Femur (tissue), 1 donor: Measurements from ENCODE around the gene FEZ2.

ENCODE experiments used
- DNase-seq: peaks from one replicate; pipeline ENCODE4 v3.0.0-alpha.2; 2017

The FEZ2 gene

DNA sequence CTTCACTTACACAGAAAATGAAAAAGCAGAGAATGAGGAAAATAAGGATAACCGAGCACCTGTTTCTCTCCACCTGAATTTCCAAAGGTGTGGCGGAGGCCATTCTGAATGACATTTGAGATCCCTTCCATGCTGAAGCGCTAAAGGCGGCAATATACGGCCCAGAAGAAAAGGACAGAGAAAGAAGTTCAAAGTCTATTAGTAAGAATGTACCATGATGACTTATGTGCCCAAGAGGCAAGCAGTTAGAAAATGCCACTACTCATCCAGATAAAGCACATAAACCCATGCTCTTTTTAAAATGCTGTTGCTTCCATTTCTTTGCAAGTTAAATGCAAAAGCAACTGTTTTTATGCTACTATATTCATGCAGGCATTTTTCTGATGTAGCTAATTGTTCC lies 37.2 kb downstream of the FEZ2 start:
- no peak for DNase-seq

DNA sequence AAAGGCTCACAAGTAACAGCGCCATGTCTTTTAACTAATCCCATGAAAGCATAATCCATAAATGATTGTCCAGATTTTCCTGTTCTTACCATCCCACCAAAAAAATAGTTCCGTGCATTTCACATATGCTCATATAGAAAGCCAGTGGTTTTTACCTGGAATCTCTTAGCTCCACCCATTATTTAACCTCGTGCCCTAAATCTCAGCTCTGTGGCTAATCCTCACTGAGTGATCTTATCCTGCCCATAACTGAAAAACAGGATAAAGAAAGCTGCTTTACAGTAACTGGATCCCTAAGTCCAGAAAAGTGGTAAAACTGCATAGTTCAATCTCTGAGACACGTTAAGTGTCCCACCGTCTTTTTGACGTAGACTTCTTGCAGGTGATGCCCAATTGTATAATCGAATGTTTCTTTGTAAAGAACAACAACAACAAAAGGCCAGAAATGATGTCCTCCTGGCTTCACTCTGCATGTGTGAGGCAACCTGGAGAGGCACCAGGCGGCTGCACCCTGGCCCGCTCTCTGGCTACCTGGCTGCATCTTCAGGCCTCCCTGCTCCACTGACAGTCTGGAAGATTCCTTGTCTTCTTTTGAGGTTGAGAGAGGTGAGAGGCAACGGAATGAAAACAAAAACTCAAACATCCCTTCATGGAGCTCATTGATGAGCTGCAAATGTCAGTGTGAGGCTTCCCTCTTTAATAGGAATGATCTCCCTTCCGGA lies 38.6 kb downstream of the FEZ2 start:
- DNase-seq = no peak

DNA sequence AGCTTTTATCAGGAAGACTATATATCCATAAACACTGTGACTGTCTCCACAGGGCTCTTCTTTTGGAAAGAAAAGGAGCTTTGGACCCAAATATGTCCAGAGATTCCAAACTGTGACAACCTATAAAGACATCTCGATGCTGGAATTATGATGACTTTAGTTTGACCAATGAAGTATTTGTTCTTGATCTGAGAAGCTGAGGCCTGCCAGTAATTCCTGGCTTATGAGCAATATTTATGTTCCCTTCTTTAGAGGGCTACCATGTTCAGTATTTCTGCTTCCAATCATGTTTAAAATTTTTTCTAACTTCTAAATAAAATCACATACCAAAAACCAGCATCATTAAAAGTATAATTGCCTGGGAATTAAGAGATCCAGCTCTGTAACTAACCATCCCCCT lies 41.1 kb downstream of the FEZ2 start:
- no peak for DNase-seq

DNA sequence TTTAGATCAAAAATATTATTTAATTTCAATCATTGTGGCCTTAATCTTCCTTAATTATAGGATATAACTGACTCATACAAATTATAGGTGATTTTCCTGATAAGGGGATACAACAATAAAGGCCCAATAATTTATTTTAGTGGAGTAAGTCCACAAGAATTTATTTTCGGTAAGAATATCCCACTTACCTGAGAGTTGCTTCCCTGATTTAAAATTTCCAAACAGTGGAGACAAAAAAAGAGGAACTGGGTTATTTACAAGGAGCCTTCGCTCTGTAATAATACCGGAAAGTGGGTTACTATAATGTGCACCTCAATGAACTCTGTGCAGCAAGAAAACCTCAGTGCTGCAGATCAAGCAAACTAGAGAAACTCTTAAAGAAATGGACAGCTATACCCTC lies 42.2 kb downstream of the FEZ2 start:
- DNase-seq = no peak

DNA sequence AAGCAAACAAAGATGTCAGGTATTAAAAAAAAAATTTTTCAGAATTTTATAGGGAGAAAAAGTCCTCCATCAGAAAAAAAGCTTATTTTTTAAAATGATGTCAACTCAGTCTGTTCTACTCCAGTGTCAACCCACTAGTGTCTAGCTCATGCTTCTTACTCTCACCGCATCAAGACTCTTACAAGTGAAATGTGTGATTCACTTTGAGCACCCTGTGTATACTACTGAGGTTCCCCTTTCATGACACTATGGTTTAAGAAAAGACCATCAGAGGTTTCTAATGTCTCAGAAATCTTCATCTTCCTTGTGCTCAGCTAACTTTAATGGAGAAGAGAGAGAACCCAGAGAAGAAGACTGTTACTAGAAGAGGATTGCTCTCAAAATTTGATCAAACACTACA lies 43.4 kb downstream of the FEZ2 start:
- no peak for DNase-seq

DNA sequence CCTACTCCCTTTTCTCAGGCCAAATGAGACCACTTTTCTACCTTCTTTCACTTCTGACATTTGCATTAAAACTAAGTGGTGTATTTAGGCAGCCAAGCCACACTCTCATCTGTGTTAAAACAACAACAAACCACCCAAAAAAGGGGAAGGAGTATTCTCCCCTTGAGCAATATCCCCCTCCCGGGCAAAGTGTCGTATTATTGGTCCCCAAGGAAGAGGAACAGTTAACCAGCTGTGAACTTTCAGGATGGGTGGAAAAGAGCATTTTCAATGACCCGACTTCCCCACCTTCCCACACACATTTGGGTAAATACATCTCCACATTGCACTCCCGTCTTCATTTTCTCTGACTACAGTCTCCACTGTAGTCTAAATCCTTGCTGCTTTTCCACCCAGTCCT lies 44.3 kb downstream of the FEZ2 start:
- DNase-seq = no peak

DNA sequence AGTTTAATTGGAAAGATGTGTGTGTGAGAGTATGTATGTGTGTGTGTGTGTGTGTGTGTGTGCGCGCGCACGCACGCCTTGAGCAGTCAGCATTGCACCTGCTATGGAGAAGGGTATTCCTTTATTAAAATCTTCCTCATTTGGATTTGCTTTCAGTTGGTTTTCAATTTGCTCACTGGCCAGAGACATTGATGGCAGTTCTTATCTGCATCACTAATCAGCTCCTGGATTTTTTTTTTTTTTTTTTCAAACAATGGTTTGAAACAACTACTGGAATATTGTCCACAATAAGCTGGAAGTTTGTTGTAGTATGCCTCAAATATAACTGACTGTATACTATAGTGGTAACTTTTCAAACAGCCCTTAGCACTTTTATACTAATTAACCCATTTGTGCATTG lies 48.0 kb downstream of the FEZ2 start:
- no peak for DNase-seq

DNA sequence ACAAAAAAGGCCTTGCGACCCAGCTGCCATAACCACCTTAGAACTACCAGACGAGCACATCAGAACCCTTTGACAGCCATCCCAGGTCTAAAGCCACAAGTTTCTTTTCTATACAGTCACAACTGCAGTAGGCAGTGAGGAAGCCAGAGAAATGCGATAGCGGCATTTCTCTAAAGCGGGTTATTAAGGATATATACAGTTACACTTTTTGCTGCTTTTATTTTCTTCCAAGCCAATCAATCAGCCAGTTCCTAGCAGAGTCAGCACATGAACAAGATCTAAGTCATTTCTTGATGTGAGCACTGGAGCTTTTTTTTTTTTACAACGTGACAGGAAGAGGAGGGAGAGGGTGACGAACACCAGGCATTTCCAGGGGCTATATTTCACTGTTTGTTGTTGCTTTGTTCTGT lies 48.8 kb downstream of the FEZ2 start:
- DNase-seq = no peak

DNA sequence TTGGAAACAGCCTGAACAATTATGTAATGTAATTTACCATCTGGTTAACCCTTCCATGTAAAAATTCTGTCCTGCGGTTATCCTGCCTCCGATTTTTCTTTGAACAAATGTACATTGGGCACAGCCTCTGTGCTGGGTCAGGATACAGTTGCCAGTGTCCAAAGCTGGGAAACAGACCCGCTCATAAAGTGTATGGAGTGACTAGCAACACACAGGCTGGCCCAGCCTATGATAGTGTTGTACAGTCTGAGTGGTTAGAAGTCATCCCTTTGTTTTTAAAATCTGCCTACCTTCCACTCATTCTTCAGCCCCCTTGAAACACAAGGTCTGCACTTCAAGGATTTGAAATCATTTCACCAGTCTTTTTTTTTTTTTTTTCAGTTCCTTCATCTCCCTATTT lies 50.1 kb downstream of the FEZ2 start:
- DNase-seq = no peak

DNA sequence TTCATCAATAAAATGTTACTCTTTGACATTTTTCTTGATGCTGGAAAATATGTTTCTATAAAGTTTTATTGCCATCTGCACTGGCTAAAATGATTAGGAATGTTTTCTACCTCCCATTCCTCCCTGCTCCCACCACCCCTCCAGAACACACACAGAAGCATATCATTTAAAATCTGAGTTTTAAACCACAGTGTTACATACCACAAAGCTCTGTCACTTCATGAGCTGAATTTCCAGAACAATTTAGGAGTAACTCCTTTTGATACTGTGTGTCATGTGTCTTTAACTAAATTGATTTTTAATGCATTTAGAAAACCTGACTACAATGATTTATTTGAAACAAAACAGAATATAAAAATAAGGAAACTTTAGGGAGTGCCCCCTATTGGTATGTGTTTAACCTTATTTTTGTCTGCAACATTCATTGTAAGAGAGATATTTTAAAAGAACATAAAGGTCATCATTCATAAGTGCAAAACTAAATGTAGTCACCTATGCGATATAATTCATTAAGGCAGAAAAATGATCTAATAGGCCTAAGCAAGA lies 52.0 kb downstream of the FEZ2 start:
- DNase-seq = no peak

DNA sequence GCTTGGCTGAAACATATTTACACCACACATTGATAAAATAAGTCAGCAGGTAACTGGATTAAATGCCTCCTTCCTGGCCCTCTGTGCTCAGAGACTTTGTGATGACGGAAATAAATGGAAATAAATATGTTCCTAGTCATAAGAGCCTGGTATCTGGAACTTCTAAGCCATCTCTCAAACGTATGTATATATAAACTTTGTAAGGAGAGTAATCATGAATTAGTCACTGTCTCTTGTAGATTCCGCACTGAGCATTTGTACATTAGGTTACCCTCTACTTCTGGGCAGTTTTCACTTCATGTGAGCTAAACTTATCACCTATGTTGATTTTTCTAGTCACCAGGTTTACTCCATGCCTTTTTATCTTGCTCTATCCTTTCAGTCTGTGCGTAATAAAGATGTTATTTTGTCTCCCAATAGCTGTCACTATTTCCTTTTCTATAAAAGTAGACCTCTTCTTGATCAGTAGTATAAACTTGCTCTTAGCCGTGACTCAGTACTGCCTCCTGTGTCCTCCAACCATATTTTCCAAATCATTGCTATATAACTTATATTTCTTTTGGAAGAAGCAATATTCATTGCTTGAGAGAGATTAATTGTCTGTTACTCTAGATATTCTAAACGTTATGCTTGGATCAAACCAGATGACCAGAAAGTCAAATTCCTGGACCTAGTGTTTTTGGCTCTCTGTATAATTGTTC lies 53.2 kb downstream of the FEZ2 start:
- DNase-seq = no peak

DNA sequence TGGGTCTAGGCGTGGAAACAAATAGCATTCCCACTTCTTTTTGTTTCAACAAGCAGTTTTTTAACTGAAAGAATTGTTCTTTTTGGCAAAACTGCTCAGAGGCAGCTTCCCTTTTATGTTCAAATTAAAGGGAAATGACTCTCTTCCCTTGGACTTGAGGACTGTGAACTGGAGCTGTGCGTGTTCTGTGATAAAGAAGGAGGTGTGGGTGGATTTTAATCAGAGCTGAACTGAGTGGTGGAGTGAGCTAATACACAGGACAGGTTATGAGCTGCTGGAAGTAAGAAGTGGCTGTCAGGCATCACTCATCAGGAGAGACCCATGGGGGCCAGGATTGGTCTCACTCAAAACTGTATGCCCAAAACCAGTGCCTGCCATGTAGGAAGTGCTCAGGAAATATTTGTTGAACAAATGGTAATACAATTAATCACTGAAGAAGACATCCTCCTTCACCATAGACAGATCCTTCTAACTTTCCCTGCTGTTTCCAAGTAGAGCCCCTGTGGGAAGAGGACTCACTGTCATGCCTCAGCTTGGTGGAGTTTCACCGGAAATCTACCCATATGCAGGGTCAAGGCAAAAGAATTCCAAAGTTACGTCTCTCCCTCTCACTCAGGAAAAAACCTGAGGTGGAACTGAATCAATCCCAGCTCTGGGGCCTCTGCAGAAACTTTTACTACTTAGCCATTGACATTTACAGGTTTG lies 55.9 kb downstream of the FEZ2 start:
- DNase-seq = no peak

DNA sequence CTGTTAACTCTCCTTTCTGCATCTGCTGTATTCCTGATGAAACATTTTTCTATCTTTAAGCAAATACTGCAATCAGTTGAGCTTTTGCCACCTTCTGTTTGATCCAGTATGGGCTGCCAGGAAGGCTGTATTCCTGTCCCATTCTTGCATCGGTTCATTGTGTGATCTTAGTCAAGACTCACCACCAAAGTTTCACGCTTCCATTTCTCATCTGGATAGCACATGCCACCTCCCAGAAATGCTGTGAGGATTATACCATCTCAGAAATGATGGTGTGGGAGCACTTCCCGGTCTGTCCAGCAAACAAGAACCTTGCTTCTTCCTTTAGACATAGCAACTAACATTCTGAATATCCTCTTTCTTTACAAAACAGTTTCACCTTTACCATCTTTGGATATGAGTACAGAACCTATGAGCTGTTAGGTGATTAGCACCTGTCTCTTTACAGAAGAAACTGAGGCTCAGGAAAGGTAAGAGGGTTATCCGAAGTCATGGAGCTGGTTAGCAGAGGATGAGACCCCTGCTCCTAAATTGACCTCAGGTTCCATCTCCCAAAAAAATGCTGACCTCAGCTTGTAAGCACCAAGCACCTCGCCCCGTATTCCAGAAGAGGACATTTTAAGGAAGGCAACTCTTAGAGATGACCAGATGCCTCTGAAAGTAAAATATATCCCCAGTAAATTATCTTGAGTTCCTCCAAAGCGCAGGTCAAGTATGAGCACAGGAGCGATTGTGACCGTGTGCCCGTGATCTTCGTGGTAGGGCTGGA lies 56.8 kb downstream of the FEZ2 start:
- no peak for DNase-seq

DNA sequence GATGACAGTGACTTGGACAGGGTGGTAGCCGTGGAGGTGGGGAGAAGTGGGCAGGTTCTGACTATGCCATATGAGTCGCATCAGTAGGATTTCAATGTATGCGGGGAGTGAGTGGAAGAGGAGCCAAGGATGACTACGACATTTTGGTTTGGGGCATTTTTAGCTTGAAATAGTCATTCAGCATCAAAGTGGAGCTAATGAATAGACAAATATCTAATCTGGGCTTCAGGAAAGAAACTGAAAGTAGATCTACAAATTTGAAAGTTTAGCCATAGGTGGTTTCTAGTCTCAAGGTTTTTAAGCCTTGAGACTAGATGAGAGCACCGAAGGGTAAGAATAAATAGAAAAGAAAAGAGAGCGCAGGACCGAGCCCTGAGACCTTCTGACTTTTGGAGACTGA lies 58.3 kb downstream of the FEZ2 start:
- DNase-seq = no peak

DNA sequence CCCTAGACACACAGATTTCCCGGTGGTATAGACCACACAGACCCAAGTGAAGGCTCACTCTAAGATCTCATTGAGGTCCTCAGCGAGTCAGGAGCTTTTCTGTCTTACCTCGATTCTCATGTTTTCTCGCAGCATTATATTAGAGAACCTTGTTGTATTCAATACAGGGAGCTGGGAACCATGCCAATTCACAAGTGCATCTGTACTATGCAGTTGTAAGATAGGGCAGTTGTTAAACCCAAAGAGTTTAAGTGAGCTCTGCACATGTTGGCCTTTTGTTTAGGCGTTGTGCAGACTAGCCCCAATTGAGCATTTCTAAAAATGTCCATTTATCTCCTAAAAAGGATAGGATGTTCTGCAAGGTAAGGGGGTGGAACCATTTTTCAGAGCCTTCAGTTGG lies 59.6 kb downstream of the FEZ2 start:
- DNase-seq = no peak

DNA sequence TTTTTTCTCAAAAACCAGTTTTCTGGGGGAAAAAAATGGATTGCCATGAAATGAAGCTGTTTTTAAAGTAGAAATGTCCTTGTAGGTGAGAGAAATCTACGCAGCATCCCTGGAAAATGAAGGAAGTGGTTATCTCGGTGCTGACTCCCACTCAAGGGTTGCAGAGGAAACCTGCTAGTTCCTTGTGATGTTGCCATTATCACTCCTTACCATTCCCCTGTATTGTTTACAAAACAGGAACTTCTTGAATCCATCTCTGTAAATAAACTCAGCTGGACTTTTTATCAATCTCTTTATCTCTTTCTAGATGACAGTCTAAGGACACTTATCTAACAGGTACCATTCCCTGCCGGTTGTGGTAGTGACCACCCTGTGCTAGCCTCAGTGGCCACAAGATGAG lies 61.2 kb downstream of the FEZ2 start:
- DNase-seq = no peak

DNA sequence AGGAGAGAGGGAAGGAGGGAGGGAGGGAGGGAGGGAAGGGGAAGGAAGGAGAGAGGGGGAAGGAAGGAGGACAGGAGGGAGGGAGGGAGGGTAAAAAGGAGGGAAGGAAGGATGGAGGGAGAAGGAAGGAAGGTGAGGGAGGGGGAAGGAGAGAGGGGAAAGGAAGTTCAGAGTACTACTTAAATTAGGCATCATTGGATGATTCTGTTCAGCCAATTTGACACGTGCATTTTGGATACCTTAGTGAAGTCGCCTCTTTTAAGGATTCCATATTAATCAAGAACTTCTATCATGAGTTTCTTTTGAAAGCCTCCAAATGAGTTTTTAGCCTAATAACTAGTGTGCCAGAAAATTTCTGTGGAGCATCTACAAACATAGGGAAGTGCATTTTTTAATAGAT lies 62.9 kb downstream of the FEZ2 start:
- no peak for DNase-seq

DNA sequence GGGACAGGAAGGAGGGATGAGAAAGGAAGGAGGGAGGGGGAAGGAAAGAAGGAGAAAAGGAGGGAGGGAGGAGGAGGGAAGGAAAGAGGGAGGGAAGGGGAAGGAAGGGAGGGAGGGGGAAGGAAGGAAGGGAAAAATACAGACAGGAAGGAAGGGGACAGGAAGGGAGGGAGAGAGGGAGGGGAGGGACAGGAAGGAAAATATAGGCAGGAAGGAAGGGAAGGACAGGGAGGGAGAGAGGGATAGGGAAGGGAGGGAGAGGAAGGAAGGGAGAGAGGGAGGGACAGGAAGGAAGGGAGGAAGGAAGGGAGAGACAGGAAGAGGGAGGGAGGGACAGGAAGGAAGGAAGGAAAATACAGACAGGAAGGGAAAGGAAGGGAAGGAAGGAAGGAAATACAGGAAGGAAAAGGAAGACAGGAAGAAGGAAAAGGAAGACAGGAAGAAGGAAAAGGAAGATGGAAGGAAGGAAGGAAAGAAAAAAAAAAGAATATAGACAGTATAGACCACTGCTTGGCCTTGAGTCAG lies 63.6 kb downstream of the FEZ2 start:
- DNase-seq = no peak

DNA sequence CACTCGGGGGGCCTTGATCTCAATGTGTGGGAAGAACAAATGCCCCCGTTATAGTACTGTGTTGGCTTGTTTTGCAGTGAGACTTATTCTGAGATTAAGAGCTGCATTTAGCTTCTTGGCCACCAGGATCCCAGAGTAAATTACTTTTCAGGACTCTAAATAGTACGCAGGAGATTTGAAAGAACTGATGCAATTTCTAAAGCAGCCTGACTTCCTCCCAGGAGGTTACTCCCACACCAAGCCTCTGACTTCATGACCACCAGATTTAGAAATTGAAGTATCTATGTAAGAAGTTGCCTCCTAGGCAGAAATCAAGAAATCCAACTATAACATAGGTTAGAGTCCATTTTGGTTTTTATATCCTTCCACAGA lies 67.0 kb downstream of the FEZ2 start:
- no peak for DNase-seq

DNA sequence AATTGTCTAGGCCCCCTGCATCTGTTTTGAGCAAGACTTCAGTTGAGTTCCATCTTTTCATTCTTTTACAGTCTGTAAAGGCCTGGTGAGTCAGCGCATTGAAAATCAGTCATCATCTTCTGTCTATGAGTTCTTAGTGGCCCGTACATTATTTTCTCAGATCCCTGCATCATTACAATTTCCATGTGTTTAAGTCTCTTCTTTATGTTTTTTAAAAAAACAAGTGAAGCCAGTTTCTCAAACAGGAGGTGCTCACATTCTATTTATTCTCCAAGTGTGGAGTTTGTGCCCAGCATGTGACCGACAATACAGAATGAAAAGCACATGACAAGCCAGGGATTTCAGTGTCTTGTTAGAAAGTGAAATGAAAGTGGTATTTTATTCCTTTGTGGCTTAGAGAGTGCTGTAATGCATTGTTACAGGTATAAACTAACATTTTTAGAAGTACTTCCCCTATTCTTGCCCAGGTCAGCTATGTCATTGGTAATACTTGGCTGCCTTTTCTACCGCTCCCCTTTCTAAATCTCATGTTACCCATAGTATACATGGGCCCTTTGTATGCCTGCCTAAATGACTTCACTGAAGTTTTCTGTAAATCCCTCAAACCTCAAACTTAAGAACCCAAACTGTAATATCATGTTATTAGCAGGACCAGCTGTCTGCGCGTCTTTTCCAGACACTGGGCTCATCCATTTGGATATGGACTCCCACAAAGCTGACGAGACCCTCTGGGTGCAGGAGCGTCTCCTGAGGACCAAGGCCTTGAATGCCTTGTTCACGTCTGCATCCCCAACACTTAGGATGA lies 67.6 kb downstream of the FEZ2 start:
- no peak for DNase-seq

DNA sequence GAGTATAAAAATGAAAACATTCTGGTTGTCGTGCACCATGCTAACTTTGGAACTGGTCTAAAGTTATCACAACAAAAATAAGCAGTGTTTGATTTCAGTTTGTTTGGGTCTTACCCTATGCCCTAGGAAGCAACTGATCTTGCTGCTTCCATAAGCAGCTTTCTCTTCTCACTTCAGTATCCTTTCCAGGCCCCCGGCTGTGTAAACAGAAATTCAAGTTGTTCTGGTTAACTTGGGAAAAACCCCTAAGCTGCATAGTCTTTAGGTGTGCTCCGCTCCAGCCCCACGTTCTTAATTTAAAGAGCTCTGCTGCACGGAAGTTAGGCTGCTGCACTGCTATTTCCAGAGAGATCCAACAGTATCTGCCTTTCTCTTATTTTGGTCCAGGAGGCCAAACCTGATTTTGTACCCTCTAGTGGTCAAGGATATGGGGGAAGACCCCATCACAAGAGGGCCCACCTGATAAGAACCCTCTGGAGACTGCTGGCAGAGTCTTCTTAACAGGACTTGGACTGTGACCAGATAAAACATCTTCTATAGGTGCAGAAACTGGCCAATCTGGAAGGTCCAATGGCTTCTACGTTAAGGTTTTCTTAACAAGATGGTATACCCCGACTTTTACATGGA lies 69.1 kb downstream of the FEZ2 start:
- DNase-seq = no peak

DNA sequence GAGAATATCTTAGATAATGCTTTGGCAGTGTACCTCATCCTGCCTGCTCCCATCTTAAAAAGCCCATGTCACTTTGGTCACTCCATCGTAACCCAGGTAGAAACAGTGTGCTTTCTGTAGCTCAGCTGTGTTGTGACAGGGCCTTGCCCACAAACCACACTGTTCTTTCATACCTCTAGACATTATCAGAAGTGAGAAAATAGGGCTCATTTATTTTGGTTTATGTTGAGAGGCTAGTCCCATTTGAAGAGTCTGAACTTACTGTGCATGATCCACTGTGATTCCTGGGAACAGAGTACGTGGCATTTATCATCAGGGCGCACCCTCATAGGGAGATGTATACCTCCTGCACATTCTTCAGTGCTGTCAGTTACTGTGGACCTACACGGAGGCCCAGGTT lies 69.7 kb downstream of the FEZ2 start:
- no peak for DNase-seq
